K562 (cell line): Measurements from ENCODE around the gene CALR3. TPM values are rescaled to one million over a fixed set of nuclear protein-coding genes. Genes with fewer than 3 reads are reported as not detected.

Experiments
- ATAC-seq: fragments of 200-7000 bp; cut with Tn5 transposase; 3 replicates; pipeline ENCODE4 v1.9.1; 2020; ENCODE audit warnings: moderate library complexity
- BruUV-seq: library from RNA; stranded (reverse); fragments of 400-500 nt; replicated peaks from 2 replicates; lab custom pipeline; 2021; lab: Mats Ljungman, UMichigan
- CTCF ChIA-PET: fragments of 300-600 bp; formaldehyde crosslinking; extraction: SDS; loops from one replicate; lab custom pipeline; 2021; ENCODE audit warnings: low intra/inter-chr PET ratio; lab: Yijun Ruan, JAX
- POLR2A ChIA-PET: fragments of 300-600, 350-650 bp; sonication (Branson Sonifier 250); formaldehyde crosslinking; extraction: SDS; loops from one replicate; lab custom pipeline; 2021; ENCODE audit warnings: antibody characterized with exemption, inconsistent platforms; lab: Yijun Ruan, JAX
- DNase-seq, 4 experiments: peaks; one replicate each; pipeline versions ENCODE4 v3.0.0 to v3.0.0-alpha.2; 2011 to 2018; ENCODE audit warnings: low spot score in 3 of 4, mixed read lengths in 3 of 4; ENCODE audit errors: extremely low read depth in 1 of 4
- FAIRE-seq: peaks from 2 replicates; lab custom pipeline; 2011; peaks lifted over from hg19 to GRCh38; lab: Jason Lieb, UNC
- H2AFZ ChIP-seq: 2 replicates; pipeline ENCODE4 v1.6.0; 2011; ENCODE audit warnings: low read depth, low read length, control low read depth, inconsistent platforms
- H3K27ac ChIP-seq: fragments of 200-600 bp; 3 replicates; pipeline ENCODE4 v1.8.0; 2011; ENCODE audit warnings: low read depth, mild to moderate bottlenecking, control low read depth, inconsistent platforms, low read length, moderate library complexity, mixed read lengths; ENCODE audit errors: extremely low read depth
- H3K27me3 ChIP-seq, 2 experiments: fragments of 300-600 bp in 1 of 2; 2 replicates in 1 of 2; 3 replicates in 1 of 2; pipeline versions ENCODE4 v1.6.0 to v1.8.0; 2011; ENCODE audit warnings: inconsistent platforms in 2 of 2, low read length in 2 of 2, mild to moderate bottlenecking in 1 of 2, mixed read lengths in 1 of 2, moderate library complexity in 1 of 2; ENCODE audit not compliant: control insufficient read depth in 2 of 2, insufficient read depth in 2 of 2
- H3K36me3 ChIP-seq: fragments of 300-600 bp; 3 replicates; pipeline ENCODE4 v1.8.0; 2011; ENCODE audit warnings: mild to moderate bottlenecking, low read length, inconsistent platforms; ENCODE audit not compliant: control insufficient read depth, insufficient read depth
- H3K4me1 ChIP-seq, 2 experiments: fragments of 200-600 bp in 1 of 2; replicated peaks in 1 of 2; 2 replicates in 1 of 2; 3 replicates in 1 of 2; pipeline versions ENCODE4 v1.5.1 to v1.8.0; 2011; ENCODE audit warnings: inconsistent platforms in 2 of 2, low read length in 2 of 2, mild to moderate bottlenecking in 1 of 2, mixed read lengths in 1 of 2, moderate library complexity in 1 of 2; ENCODE audit not compliant: control insufficient read depth in 2 of 2, insufficient read depth in 2 of 2
- H3K4me2 ChIP-seq: 2 replicates; pipeline ENCODE4 v1.6.1; 2011; ENCODE audit warnings: low read length, control low read depth, inconsistent platforms, mixed read lengths; ENCODE audit not compliant: insufficient read depth
- H3K4me3 ChIP-seq: fragments of 200-600 bp; sonication (generic), shearing (Covaris generic); 2 replicates; pipeline ENCODE4 v1.5.1; 2016; ENCODE audit warnings: control low read depth, inconsistent platforms
- H3K79me2 ChIP-seq: fragments of 200-600 bp; 3 replicates; pipeline ENCODE4 v1.8.0; 2011; ENCODE audit warnings: low read length, inconsistent platforms; ENCODE audit not compliant: control insufficient read depth, insufficient read depth
- H3K9ac ChIP-seq, 2 experiments: 2 replicates each; pipeline versions ENCODE4 v1.6.0 to v1.6.1; 2011; ENCODE audit warnings: low read depth in 2 of 2, low read length in 2 of 2, control low read depth in 1 of 2, inconsistent platforms in 1 of 2, mild to moderate bottlenecking in 1 of 2, mixed read lengths in 1 of 2; ENCODE audit not compliant: insufficient read depth in 1 of 2
- H3K9me1 ChIP-seq: one replicate; pipeline ENCODE4 v1.6.0; 2011; ENCODE audit warnings: inconsistent platforms, mild to moderate bottlenecking, low read length, moderate library complexity; ENCODE audit not compliant: control insufficient read depth, insufficient read depth
- H3K9me3 ChIP-seq: replicated peaks from 2 replicates; pipeline ENCODE4 v1.5.1; 2011; ENCODE audit warnings: low read depth, low read length, inconsistent platforms; ENCODE audit not compliant: control insufficient read depth, insufficient read depth
- H4K20me1 ChIP-seq: replicated peaks from 2 replicates; pipeline ENCODE4 v1.6.1; 2011; ENCODE audit warnings: low read length, inconsistent platforms, mixed read lengths; ENCODE audit not compliant: control insufficient read depth, insufficient read depth
- CCAR2 ChIP-seq: fragments of 200-400 bp; formaldehyde crosslinking; IDR thresholded peaks from 2 replicates; pipeline ENCODE4 v1.6.1; 2017; ENCODE audit warnings: mild to moderate bottlenecking, low read depth, low read length
- HIVEP1 ChIP-seq: fragments of 250-450 bp; sonication (Bioruptor Pico); IDR thresholded peaks from 2 replicates; pipeline ENCODE4 v1.4.0; 2020; ENCODE audit warnings: mild to moderate bottlenecking
- MYC ChIP-seq, 2 experiments: fragments of 250-450 bp in 1 of 2; sonication (Bioruptor Pico) in 1 of 2; IDR thresholded peaks; 2 replicates each; pipeline versions ENCODE4 v1.5.1 to v1.6.1; 2012 to 2021; ENCODE audit warnings: low read depth in 2 of 2, borderline replicate concordance in 1 of 2, improper control_type of control experiment in 1 of 2, low read length in 1 of 2, mild to moderate bottlenecking in 1 of 2, moderate library complexity in 1 of 2
- RFX1 ChIP-seq: fragments of 450-650 bp; IDR thresholded peaks from 2 replicates; pipeline ENCODE4 v1.6.1; 2016; ENCODE audit warnings: mild to moderate bottlenecking, moderate library complexity
- STAT5A ChIP-seq: IDR thresholded peaks from 2 replicates; pipeline ENCODE4 v1.6.1; 2012; ENCODE audit warnings: low read length, inconsistent platforms, borderline replicate concordance
- ZBED1 ChIP-seq: IDR thresholded peaks from 2 replicates; pipeline ENCODE4 v1.6.1; 2014
- ZNF146 ChIP-seq: IDR thresholded peaks from one replicate; pipeline ENCODE4 v1.6.1; 2018; ENCODE audit warnings: missing compliant biosample characterization; ENCODE audit not compliant: unreplicated experiment
- WGBS: fragments of 100-300 bp; shearing (Covaris generic); methylation state at CpG from one replicate; pipeline ENCODE4 v1.1.6; 2016; ENCODE audit warnings: low coverage, mixed read lengths; ENCODE audit not compliant: insufficient coverage; ENCODE audit errors: missing lambda C conversion rate; 5-methylcytosine and 5-hydroxymethylcytosine counted together
- in situ Hi-C: fragments of 300-500 bp; cut with MboI; formaldehyde crosslinking; loops from 4 replicates; pipeline ENCODE4 v1.15.0; 2018; ENCODE audit warnings: inconsistent platforms, mixed read lengths
- intact Hi-C: fragments of 100-400 bp; cut with micrococcal nuclease; formaldehyde crosslinking; loops from 2 replicates; pipeline ENCODE4 v1.14.2; 2022
- polyA plus RNA-seq, 8 experiments: library from polyadenylated mRNA; depleted of rRNA in 4 of 8; stranded (reverse) in 5 of 8; unstranded in 3 of 8; fragments of >200 nt; fragmentation: Nextera tagmentation in 2 of 8; fragmentation: Illumina TruSeq in 1 of 8; extraction: Ambion mirVana in 2 of 8; extraction: Trizol in 1 of 8; gene quantifications; 2 replicates each; pipeline versions ENCODE4 v1.2.1 to v1.2.3, GENCODE V29; 2011 to 2014; ENCODE audit warnings: inconsistent platforms in 1 of 8, missing spikeins in 1 of 8
- total RNA-seq, 7 experiments: library from RNA; depleted of rRNA in 6 of 7; stranded (reverse); fragments of >200 nt in 6 of 7; fragmentation: Illumina TruSeq in 2 of 7; extraction: Trizol in 2 of 7; gene quantifications; 2 replicates each; pipeline versions ENCODE4 v1.2.1 to v1.2.3, GENCODE V29; 2011 to 2021; ENCODE audit warnings: low replicate concordance in 1 of 7
- TF ChIP-seq, protein P1 (sequence below): fragments of 200-800 bp; sonication (Bioruptor generic); IDR thresholded peaks from 2 replicates; pipeline ENCODE4 v1.6.1; 2017; ENCODE audit warnings: missing genetic modification characterization, missing compliant biosample characterization
- TF ChIP-seq, protein P2 (sequence below): IDR thresholded peaks from 2 replicates; pipeline ENCODE4 v1.6.1; 2011; ENCODE audit warnings: borderline replicate concordance, low read depth, mild to moderate bottlenecking, moderate library complexity, low read length; ENCODE audit not compliant: insufficient read depth, poor library complexity, severe bottlenecking

CALR3 gene
- total and polyA plus RNA-seq, 9 of the 15 experiments (the other 6 are each of a cell fraction or from before 2014, with no cell fraction given) = 0.15 to 0.41 (median 0.22) TPM; not detected in 4

DNA sequence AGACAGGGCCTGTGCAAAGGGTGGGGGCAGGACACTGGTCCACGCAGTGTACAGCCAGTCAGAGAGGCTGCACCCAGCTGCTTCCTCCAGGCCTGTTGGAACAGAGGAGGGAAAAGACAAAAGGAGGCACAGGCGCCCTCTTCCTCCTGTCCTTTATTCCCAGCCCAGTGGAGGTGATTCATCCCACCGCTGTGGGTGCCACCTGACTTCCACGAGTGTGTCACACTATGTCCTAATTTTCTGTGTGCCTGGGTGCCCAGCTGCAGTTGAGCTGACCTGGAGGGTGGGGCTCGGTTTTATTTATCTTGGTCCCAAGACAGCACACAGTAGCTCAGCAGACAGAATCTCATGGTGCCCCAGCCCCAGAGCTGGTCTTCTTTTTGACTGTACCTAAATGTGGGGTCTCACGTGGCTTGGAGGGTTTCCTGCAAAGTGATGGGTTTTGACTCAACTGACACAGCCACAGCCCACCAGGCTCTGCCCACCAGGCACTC, 33.2 kb downstream of the CALR3 start:
- H3K9ac ChIP-seq = no peak overlapping the region
- H3K9me1 ChIP-seq = peaks cover 5% of the 10 kb centered on the region
- CTCF ChIA-PET = no interaction called here
- no peaks in the 10 kb centered on the region for H3K27me3 ChIP-seq
- peaks cover 5% of the 10 kb centered on the region; the same call in 2 of the 3 replicates for H3K36me3 ChIP-seq
- H3K27ac ChIP-seq = no peak overlapping the region
- no peak for DNase-seq
- 69% methylated on average over 6 of the region's 6 CpGs for WGBS
- H3K4me2 ChIP-seq = no peak overlapping the region
- H3K4me1 ChIP-seq = peaks cover 12 to 31% of the 10 kb centered on the region in 2 experiments; a peak in 4 of 5 replicates
- FAIRE-seq = no peak
- TF ChIP-seq MYC (IDR thresholded peaks at IDR 0.05; ENCODE audit: low read depth, low read length) (no peak), MYC (CRISPR knock-in tag; IDR thresholded peaks at IDR 0.05; ENCODE audit: borderline replicate concordance, low read depth) (no peak), ZNF146 (CRISPR knock-in tag) (no peak), ZBED1 (no peak), HIVEP1 (no peak), RFX1 (no peak), CCAR2 (no peak), STAT5A (no peak)
- TF ChIP-seq, protein P1, sequence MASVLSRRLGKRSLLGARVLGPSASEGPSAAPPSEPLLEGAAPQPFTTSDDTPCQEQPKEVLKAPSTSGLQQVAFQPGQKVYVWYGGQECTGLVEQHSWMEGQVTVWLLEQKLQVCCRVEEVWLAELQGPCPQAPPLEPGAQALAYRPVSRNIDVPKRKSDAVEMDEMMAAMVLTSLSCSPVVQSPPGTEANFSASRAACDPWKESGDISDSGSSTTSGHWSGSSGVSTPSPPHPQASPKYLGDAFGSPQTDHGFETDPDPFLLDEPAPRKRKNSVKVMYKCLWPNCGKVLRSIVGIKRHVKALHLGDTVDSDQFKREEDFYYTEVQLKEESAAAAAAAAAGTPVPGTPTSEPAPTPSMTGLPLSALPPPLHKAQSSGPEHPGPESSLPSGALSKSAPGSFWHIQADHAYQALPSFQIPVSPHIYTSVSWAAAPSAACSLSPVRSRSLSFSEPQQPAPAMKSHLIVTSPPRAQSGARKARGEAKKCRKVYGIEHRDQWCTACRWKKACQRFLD = no peak
- TF ChIP-seq, protein P2, sequence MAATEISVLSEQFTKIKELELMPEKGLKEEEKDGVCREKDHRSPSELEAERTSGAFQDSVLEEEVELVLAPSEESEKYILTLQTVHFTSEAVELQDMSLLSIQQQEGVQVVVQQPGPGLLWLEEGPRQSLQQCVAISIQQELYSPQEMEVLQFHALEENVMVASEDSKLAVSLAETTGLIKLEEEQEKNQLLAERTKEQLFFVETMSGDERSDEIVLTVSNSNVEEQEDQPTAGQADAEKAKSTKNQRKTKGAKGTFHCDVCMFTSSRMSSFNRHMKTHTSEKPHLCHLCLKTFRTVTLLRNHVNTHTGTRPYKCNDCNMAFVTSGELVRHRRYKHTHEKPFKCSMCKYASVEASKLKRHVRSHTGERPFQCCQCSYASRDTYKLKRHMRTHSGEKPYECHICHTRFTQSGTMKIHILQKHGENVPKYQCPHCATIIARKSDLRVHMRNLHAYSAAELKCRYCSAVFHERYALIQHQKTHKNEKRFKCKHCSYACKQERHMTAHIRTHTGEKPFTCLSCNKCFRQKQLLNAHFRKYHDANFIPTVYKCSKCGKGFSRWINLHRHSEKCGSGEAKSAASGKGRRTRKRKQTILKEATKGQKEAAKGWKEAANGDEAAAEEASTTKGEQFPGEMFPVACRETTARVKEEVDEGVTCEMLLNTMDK = no peak
- intact Hi-C loops (no loop called here), in situ Hi-C loops (no loop called here)
- no peak overlapping the region for H3K4me3 ChIP-seq
- BruUV-seq = no TSS peak
- H4K20me1 ChIP-seq = peaks cover 55% of the 10 kb centered on the region
- peaks cover 82% of the 10 kb centered on the region for H3K79me2 ChIP-seq
- no peak overlapping the region for H2AFZ ChIP-seq
- POLR2A ChIA-PET = interaction anchor here (0.8 to 1.7 kb wide), 3 partner anchors 10 to 199 kb away, joined by 4 read pairs; no protein-coding TSS in a partner anchor
- ATAC-seq = no peak
- no peaks in the 10 kb centered on the region for H3K9me3 ChIP-seq
